SK-N-SH treated with all-trans-retinoic acid at 6 μM for 48 hours (cell line): ENCODE results near the gene SQSTM1.

Source experiments
- ARNTL ChIP-seq: fragments of 450-650 bp; formaldehyde crosslinking; IDR thresholded peaks from 2 replicates; pipeline ENCODE4 v1.5.0; 2020; ENCODE audit warnings: low read depth, mild to moderate bottlenecking, moderate library complexity, borderline replicate concordance
- CSDC2 ChIP-seq: fragments of 250-450 bp; sonication (Bioruptor Pico); IDR thresholded peaks from 2 replicates; pipeline ENCODE4 v1.5.0; 2020; ENCODE audit warnings: mild to moderate bottlenecking, moderate library complexity
- ESRRG ChIP-seq: fragments of 250-450 bp; sonication (Bioruptor Pico); IDR thresholded peaks from 2 replicates; pipeline ENCODE4 v1.6.1; 2021; ENCODE audit warnings: mild to moderate bottlenecking
- ISL1 ChIP-seq: fragments of 250-450 bp; sonication (Bioruptor Pico); IDR thresholded peaks from 2 replicates; pipeline ENCODE4 v2.1.2; 2022; ENCODE audit warnings: mild to moderate bottlenecking, moderate library complexity
- PATZ1 ChIP-seq: fragments of 250-450 bp; sonication (Bioruptor Pico); IDR thresholded peaks from 2 replicates; pipeline ENCODE4 v1.8.0; 2020; ENCODE audit warnings: mild to moderate bottlenecking, moderate library complexity, borderline replicate concordance
- ZNF565 ChIP-seq: fragments of 450-650 bp; formaldehyde crosslinking; conservative IDR thresholded peaks from 2 replicates; pipeline ENCODE4 v1.5.0; 2020; ENCODE audit warnings: low read depth, mild to moderate bottlenecking, moderate library complexity
- ZNF70 ChIP-seq: fragments of 450-650 bp; formaldehyde crosslinking; IDR thresholded peaks from 2 replicates; pipeline ENCODE4 v1.5.0; 2020; ENCODE audit warnings: mild to moderate bottlenecking, moderate library complexity

GRCh38 chr5:179829732-179830435 lies 9.2 kb downstream of the SQSTM1 start:
- no peak for TF ChIP-seq ARNTL (CRISPR knock-in tag)
- no peak for TF ChIP-seq ISL1
- no peak for TF ChIP-seq ESRRG (CRISPR knock-in tag)
- TF ChIP-seq PATZ1 (CRISPR knock-in tag), result no peak
- TF ChIP-seq ZNF565 (CRISPR knock-in tag), result no peak
- TF ChIP-seq CSDC2 (CRISPR knock-in tag), result no peak
- no peak for TF ChIP-seq ZNF70 (CRISPR knock-in tag)
